Nephron progenitor cell (in vitro differentiated cells): ENCODE data around the gene XIST.
"Not testable (repeated sequence)": the region's sequence is repeated elsewhere in the genome, so short reads cannot be mapped to it uniquely, and the experiment has no call there.

Experiments
- DNase-seq: peaks from one replicate; pipeline ENCODE4 v3.0.0; 2021
- H3K27ac Mint-ChIP-seq: 2 replicates; pipeline ENCODE4 v1.8.0; 2021; ENCODE audit warnings: mild to moderate bottlenecking, moderate library complexity, mixed read lengths
- H3K27me3 Mint-ChIP-seq: 2 replicates; pipeline ENCODE4 v1.8.0; 2021; ENCODE audit warnings: mild to moderate bottlenecking, low read depth, mixed read lengths; ENCODE audit not compliant: poor library complexity
- H3K36me3 Mint-ChIP-seq: 2 replicates; pipeline ENCODE4 v1.8.0; 2021; ENCODE audit warnings: low read depth, mixed read lengths
- H3K4me1 Mint-ChIP-seq: 2 replicates; pipeline ENCODE4 v1.8.0; 2021; ENCODE audit warnings: mixed read lengths
- H3K4me3 Mint-ChIP-seq: 2 replicates; pipeline ENCODE4 v1.8.0; 2021; ENCODE audit warnings: mild to moderate bottlenecking, moderate library complexity, mixed read lengths
- H3K9me3 Mint-ChIP-seq: 2 replicates; pipeline ENCODE4 v1.8.0; 2021; ENCODE audit warnings: mild to moderate bottlenecking, moderate library complexity, mixed read lengths
- CTCF ChIP-seq: fragments of 200-600 bp; sonication (generic); IDR thresholded peaks from 2 replicates; pipeline ENCODE4 v1.5.0; 2021; ENCODE audit warnings: antibody characterized with exemption

XIST gene

GRCh38 chrX:73822775-73823174 is 29.7 kb downstream of the XIST start:
- no peaks in the 10 kb centered on the region for H3K9me3 Mint-ChIP-seq
- H3K4me1 Mint-ChIP-seq: no peaks in the 10 kb centered on the region
- TF ChIP-seq CTCF: no peak
- no peak overlapping the region for H3K27ac Mint-ChIP-seq
- H3K27me3 Mint-ChIP-seq: peaks cover 4% of the 10 kb centered on the region
- H3K36me3 Mint-ChIP-seq: no peaks in the 10 kb centered on the region
- H3K4me3 Mint-ChIP-seq: no peak overlapping the region
- no peak for DNase-seq

- TF ChIP-seq CTCF: no peak
- no peak for DNase-seq
- H3K36me3 Mint-ChIP-seq: no peaks in the 10 kb centered on the region
- H3K27me3 Mint-ChIP-seq: peaks cover 4% of the 10 kb centered on the region
- H3K4me3 Mint-ChIP-seq: no peak overlapping the region
- no peaks in the 10 kb centered on the region for H3K9me3 Mint-ChIP-seq
- H3K4me1 Mint-ChIP-seq: no peaks in the 10 kb centered on the region
- no peak overlapping the region for H3K27ac Mint-ChIP-seq
These were observed 30.5 kb downstream of the XIST start for GRCh38 chrX:73821921-73822559.

- not testable (repeated sequence) for H3K4me1 Mint-ChIP-seq, H3K36me3 Mint-ChIP-seq, DNase-seq, H3K4me3 Mint-ChIP-seq, H3K27me3 Mint-ChIP-seq, H3K9me3 Mint-ChIP-seq, H3K27ac Mint-ChIP-seq
These were observed 32.5 kb downstream of the XIST start for GRCh38 chrX:73819864-73820558.

GRCh38 chrX:73818200-73819116 is 34.1 kb downstream of the XIST start:
- DNase-seq: no peak
- Mint-ChIP-seq H3K9me3 (no peaks in the 10 kb centered on the region), H3K27ac (no peak overlapping the region), H3K4me1 (no peaks in the 10 kb centered on the region), H3K27me3 (peaks cover 4% of the 10 kb centered on the region), H3K36me3 (no peaks in the 10 kb centered on the region), H3K4me3 (no peak overlapping the region)
- TF ChIP-seq CTCF: no peak

- H3K4me3 Mint-ChIP-seq: no peak overlapping the region
- H3K27me3 Mint-ChIP-seq: peaks cover 4% of the 10 kb centered on the region
- H3K27ac Mint-ChIP-seq: no peak overlapping the region
- TF ChIP-seq CTCF: no peak
- no peaks in the 10 kb centered on the region for H3K36me3 Mint-ChIP-seq
- no peaks in the 10 kb centered on the region for H3K4me1 Mint-ChIP-seq
- H3K9me3 Mint-ChIP-seq: no peaks in the 10 kb centered on the region
- no peak for DNase-seq
These were observed 34.9 kb downstream of the XIST start for GRCh38 chrX:73817393-73818199.

GRCh38 chrX:73812256-73812655 is 40.3 kb downstream of the XIST start:
- Mint-ChIP-seq H3K9me3 (peaks cover 17% of the 10 kb centered on the region), H3K27ac (no peak overlapping the region), H3K36me3 (peaks cover 9% of the 10 kb centered on the region), H3K4me1 (no peaks in the 10 kb centered on the region), H3K27me3 (no peaks in the 10 kb centered on the region), H3K4me3 (no peak overlapping the region)
- no peak for TF ChIP-seq CTCF
- no peak for DNase-seq

GRCh38 chrX:73804109-73804508 is 48.4 kb downstream of the XIST start:
- not testable (repeated sequence) for H3K4me3 Mint-ChIP-seq, H3K4me1 Mint-ChIP-seq, DNase-seq, H3K36me3 Mint-ChIP-seq, H3K27ac Mint-ChIP-seq, H3K27me3 Mint-ChIP-seq
- H3K9me3 Mint-ChIP-seq: peaks cover 13% of the 10 kb centered on the region
